Right hindlimb (tissue), 1 donor: ENCODE measurements around the gene HK1.
"Not testable (repeated sequence)": the region's sequence is repeated elsewhere in the genome, so short reads cannot be mapped to it uniquely, and the experiment has no call there.

Experiments
- DNase-seq: peaks from one replicate; pipeline ENCODE4 v3.0.0-alpha.2; 2018

Gene HK1

GRCh38 chr10:69329721-69330178 lies 51.5 kb downstream of the HK1 start:
- DNase-seq = no peak

GRCh38 chr10:69331161-69331560 lies 52.9 kb downstream of the HK1 start:
- no peak for DNase-seq

DNA sequence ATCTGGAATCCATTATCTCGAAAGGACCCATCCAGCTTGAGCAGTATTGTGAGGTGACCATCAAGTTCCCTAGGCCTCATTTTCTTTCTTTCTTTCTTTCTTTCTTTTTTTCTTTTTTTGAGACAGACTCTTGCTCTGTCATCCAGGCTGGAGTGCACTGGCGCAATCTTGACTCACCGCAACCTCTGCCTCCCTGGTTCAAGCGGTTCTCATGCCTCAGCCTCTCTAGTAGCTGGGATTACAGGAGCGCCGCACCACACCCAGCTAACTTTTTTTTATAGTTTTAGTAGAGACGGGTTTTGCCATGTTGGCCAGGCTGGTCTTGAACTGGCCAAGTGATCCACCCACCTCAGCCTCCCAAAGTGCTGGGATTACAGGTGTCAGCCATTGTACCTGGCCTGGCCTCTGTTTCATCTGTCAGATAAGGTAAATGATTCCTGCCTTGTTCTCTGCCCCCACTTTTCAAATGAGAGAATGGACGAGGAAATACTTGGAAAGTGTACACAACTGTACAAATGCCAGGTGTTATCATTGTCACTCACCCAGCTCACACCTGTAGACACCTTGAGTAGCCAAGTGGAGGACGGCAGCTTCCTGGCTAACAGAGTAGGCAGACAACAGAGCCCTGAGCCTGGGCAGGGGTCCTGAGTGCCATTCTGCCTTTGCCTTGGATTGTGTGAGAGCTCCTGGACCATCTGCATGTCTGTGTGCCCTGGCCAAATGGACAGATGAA lies 54.1 kb downstream of the HK1 start:
- no peak for DNase-seq

GRCh38 chr10:69333205-69333604 lies 54.9 kb downstream of the HK1 start:
- peak; percentile 35 for DNase-seq

GRCh38 chr10:69333865-69334301 lies 55.6 kb downstream of the HK1 start:
- DNase-seq = not testable (repeated sequence)

DNA sequence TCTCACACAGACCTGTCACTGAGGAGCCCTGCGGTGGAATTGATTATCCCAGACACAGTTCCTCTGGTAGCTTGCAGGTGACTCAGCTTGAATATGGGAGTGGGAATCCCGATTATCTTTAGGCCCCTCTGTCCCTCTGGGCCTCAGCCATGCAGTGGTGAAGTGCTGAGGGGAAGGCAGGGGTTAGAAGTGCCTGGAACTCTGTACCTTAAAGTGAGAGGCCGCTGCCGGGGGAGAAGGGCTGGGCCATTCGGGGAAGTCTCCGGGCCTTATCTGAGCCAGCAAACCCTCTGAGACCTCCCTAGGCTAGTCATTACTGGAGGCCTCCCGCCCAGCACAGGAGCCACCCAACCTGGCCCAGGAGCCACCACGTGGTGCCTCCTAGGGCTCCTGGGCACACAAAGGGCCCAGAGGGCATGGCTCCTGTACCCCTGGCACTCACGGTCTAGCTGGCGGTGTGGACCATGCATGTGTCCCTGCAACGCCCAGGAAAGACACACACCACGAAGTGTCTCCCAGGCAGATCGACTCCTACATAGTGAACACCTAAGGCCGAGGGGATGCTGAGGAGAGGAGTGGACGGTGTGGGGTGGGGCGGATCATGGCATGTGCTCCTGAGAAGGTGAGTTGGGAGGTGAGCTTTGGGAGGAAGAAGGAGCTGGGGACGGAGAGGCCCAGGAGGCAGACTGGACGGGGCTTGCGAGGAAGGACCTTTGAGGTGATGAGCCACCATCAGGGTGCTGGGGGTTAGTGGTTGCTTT lies 56.2 kb downstream of the HK1 start:
- no peak for DNase-seq

DNA sequence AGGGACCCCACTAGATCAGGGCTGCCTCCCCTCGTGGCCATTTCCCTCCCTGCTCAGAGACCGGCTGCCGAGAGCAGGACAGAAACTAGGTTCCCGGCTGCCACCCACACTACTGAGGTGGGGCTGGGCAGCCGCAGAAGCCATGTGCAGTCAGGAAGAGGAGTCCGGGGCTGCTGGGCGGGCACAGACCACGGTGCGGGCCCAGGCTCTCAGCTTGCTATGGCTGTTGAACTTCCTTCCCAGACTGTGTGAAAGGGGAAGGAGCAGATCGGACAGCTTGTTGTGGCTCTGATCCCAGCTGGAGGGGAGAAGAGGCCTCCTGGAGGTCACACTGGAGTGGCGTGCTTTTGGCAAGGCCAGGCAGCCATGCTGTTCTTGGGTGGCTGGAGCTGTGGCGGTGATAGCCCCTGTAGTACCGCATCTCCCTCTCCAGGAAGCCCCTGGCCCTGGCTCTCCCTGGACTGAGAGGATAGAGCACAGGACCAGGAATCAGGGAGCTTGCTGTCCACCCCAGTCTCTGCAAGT lies 56.8 kb downstream of the HK1 start:
- peak; percentile 46 for DNase-seq

DNA sequence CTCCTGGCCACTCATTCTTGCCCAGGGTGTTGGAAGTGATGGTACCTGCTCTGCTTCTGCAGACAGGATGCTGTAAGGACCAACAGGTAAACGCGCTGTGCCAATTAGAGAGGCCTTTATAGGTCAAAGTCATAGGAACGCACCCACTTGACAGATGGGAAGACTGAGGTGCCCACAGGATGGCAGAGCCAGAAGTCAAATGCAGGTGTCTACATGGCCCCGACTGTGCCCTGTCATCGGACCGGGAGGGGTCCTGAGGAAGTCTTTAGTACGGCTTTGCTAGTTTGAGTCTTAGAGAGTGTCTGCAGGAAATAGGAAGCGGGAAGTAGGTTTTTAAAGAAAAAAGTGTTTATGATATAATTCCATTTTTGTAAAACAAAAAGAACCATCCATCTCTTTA lies 57.3 kb downstream of the HK1 start:
- no peak for DNase-seq

GRCh38 chr10:69336952-69337295 lies 58.6 kb downstream of the HK1 start:
- no peak for DNase-seq

GRCh38 chr10:69337296-69338132 lies 59.2 kb downstream of the HK1 start:
- peak; percentile 23 for DNase-seq

- no peak for DNase-seq
These were observed 59.8 kb downstream of the HK1 start for GRCh38 chr10:69338133-69338456.

GRCh38 chr10:69338547-69339450 lies 60.5 kb downstream of the HK1 start:
- DNase-seq = no peak

- DNase-seq = no peak
These were observed 62.4 kb downstream of the HK1 start for GRCh38 chr10:69340695-69341094.

- DNase-seq = no peak
These were observed 65.6 kb downstream of the HK1 start for GRCh38 chr10:69343905-69344304.

DNA sequence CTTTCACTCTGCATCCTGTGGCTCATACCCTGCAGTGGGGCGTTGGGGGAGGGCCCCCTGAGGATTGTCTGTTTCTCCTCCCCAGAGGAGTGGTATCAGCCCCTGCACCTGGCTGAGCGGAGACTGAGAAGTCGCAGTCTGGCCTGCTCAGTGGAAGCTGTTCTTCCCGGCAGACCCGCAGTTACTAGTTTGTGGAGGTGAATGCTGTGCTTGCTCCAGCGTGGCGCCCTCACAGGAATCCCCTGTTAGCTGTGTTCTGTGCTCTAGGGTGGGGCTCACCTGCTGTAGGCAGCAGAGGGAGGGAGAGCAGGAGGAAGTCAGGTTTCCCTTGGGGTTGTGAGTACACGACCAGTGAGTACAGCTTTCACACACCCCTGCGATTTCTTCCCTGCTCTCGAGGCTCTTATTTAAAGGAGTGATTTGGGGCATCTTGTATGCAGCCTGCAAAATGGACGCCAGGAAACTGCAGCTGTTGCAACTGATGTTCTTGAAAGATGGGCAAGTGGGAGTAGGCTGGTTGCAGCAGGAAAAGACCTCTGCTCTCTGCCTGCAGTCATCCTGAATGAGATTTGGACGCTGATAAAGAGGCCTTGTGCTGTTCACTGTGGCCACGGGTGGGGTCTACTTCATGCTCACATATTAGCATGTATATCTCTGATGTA lies 66.4 kb downstream of the HK1 start:
- no peak for DNase-seq

DNA sequence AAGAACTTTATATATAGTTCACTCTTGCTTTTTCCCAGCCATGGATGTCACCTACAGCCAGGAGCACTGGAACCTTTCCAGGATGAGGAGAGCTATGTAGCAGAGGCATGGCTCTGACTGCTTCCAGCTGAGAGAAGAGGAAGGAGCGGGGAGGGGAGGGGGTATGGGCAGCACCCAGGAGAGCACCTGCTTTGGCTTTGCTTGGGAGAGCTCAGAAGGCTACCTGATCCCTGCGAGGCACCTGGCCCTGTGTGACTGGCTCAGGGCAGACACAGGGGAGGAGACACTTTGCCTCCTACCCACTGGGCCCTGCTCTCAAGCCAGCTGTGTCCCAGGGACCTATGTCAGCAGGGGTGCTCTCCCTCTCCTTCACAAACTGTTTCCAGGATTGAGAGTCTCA lies 67.1 kb downstream of the HK1 start:
- no peak for DNase-seq

DNA sequence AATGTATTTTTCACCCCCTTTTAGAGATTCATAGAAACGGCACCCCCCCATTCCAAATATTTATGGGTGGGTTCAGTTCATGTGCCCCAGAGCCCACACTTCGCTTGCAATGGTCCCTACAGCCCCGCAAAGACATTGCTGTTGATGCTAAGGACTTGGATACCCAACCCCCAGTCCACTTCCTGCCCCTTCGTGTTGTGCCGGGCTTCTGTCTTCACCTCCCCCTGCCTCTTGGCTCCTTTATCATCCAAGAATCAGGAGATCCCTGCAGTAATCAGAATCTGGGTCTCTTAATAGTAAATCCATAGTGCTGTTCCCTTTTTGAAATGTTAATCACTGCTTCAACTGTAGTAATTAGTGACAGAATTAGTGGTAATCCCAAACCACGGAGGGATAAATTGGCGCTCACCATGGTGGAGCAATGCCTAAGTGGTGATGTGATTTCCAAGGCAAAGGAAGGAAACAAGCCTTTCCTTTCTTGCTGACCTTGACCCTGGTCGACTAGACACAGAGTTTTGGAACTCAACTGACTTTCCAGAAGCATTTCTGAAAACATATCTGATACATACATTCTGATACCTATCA lies 67.7 kb downstream of the HK1 start:
- DNase-seq = no peak

- no peak for DNase-seq
These were observed 68.5 kb downstream of the HK1 start for GRCh38 chr10:69346776-69347175.

DNA sequence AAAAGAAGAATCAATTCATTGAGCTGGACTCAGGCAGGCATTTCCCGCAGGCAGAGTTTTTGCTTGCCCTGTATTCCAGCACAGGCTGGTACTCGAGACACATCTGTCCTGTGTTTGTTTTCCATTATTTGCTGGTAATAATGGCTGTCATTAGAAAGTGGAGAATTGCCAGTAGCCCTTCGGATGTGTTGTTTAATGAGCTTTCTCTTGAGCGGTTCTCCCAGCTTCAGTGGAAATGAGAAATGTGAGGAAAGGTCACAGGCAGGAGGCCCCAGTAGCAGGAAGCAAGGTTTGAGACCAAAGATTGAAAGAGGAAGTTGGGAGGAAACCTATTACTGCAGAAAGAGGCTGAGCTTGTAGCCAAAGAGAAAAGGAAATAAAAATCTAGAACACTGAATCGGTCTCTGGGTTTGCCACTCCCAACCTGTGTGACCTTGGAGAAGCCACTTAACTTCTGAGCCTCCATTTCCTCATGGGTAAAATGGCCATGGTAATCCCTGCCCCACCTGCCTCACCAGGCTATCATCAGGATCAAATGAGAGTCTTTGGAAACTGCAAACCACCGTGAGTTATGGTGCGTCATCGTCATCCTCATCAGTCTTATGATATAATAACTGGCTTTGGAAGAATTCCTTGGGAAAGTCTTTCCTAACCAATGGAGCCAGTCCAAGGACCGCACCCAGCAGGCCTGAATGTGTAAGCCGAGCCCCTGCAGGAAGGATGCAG lies 70.7 kb downstream of the HK1 start:
- peak; percentile 69 for DNase-seq

GRCh38 chr10:69349542-69349888 lies 71.2 kb downstream of the HK1 start:
- DNase-seq = no peak

DNA sequence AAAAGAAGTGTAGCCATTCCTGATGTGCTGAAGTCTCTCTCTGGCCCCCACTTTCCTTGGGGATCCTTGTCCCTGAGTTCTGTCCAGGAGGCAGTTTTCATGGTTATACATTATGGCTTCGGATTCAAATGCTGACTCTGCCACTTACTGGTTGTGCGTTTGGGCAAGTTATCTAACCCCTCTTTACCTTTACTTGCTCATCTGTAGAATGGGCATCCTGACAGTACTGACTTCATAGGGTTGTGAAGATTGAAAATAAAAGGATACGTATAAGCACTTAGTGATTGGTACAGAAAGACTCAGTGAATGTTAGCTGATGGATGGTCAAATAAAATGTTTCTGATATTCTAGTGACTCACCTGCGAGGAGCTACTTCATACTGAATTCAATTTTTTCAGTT lies 73.3 kb downstream of the HK1 start:
- DNase-seq = no peak
